HG02798 (cell line): ENCODE results near the gene GASK1A.

ENCODE experiments used
- ATAC-seq: cut with Tn5 transposase; IDR thresholded peaks from one replicate; pipeline ENCODE4 v1.9.1; 2021; ENCODE audit warnings: mild to moderate bottlenecking; ENCODE audit not compliant: unreplicated experiment, poor library complexity

Gene GASK1A

GRCh38 chr3:43011638-43012037, 32.5 kb downstream of the GASK1A start:
- no peak for ATAC-seq

- no peak for ATAC-seq
Observed at GRCh38 chr3:43012174-43012573, 33.1 kb downstream of the GASK1A start.

- ATAC-seq = no peak
Observed at GRCh38 chr3:43013256-43013655, 34.1 kb downstream of the GASK1A start.

GRCh38 chr3:43013743-43014155, 34.6 kb downstream of the GASK1A start:
- no peak for ATAC-seq

- no peak for ATAC-seq
Observed at GRCh38 chr3:43014241-43014640, 35.1 kb downstream of the GASK1A start.

GRCh38 chr3:43014956-43015355, 35.8 kb downstream of the GASK1A start:
- no peak for ATAC-seq

- ATAC-seq = no peak
Observed at GRCh38 chr3:43015572-43015971, 36.5 kb downstream of the GASK1A start.

- ATAC-seq = no peak
Observed at GRCh38 chr3:43015991-43016865, 37.1 kb downstream of the GASK1A start.

- no peak for ATAC-seq
Observed at GRCh38 chr3:43017004-43017403, 37.9 kb downstream of the GASK1A start.

GRCh38 chr3:43017593-43018195, 38.6 kb downstream of the GASK1A start:
- no peak for ATAC-seq

GRCh38 chr3:43018246-43018645, 39.1 kb downstream of the GASK1A start:
- no peak for ATAC-seq

GRCh38 chr3:43019006-43019809, 40.1 kb downstream of the GASK1A start:
- ATAC-seq = no peak

- ATAC-seq = no peak
Observed at GRCh38 chr3:43019826-43020225, 40.7 kb downstream of the GASK1A start.

- no peak for ATAC-seq
Observed at GRCh38 chr3:43021186-43021585, 42.1 kb downstream of the GASK1A start.

GRCh38 chr3:43022121-43022520, 43.0 kb downstream of the GASK1A start:
- no peak for ATAC-seq

- ATAC-seq = no peak
Observed at GRCh38 chr3:43023066-43023465, 44.0 kb downstream of the GASK1A start.

GRCh38 chr3:43023746-43024145, 44.6 kb downstream of the GASK1A start:
- ATAC-seq = no peak

- peak; percentile 48 for ATAC-seq
Observed at GRCh38 chr3:43024181-43024885, 45.2 kb downstream of the GASK1A start.

GRCh38 chr3:43025423-43025822, 46.3 kb downstream of the GASK1A start:
- ATAC-seq = no peak

GRCh38 chr3:43028001-43028400, 48.9 kb downstream of the GASK1A start:
- ATAC-seq = no peak
